Measurements from ENCODE around the gene EARS2.
A peak's percentile ranks its signal among the peaks of the same experiment; 100 is the strongest.

EARS2 gene

DNA sequence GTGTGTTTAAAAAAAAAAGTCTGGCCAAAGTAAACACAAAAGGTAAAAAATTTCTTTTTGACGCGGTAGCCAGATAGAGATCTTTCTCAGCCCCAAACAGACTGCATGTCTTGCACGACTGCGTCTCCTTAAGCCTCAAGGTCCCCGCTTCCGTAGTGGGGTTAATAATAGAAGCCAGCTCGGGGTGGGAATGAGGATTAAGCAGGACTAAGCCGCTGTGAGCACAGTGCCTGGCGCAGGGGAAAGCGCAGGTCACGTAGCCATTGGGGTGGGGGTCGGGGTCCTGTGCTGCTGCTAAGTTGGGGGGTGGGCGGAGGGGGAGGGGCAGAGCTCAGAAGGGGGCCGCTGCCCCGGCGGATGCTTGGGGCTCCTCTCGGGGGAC, 47.4 kb downstream of the EARS2 start:
- H3K4me3 ChIP-seq (ENCODE audit: low read depth, low read length): peak overlapping the region; percentile 67
- TF ChIP-seq, protein P1, sequence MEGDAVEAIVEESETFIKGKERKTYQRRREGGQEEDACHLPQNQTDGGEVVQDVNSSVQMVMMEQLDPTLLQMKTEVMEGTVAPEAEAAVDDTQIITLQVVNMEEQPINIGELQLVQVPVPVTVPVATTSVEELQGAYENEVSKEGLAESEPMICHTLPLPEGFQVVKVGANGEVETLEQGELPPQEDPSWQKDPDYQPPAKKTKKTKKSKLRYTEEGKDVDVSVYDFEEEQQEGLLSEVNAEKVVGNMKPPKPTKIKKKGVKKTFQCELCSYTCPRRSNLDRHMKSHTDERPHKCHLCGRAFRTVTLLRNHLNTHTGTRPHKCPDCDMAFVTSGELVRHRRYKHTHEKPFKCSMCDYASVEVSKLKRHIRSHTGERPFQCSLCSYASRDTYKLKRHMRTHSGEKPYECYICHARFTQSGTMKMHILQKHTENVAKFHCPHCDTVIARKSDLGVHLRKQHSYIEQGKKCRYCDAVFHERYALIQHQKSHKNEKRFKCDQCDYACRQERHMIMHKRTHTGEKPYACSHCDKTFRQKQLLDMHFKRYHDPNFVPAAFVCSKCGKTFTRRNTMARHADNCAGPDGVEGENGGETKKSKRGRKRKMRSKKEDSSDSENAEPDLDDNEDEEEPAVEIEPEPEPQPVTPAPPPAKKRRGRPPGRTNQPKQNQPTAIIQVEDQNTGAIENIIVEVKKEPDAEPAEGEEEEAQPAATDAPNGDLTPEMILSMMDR (IDR thresholded peaks at IDR 0.05; ENCODE audit: low read depth, low read length): no peak

DNA sequence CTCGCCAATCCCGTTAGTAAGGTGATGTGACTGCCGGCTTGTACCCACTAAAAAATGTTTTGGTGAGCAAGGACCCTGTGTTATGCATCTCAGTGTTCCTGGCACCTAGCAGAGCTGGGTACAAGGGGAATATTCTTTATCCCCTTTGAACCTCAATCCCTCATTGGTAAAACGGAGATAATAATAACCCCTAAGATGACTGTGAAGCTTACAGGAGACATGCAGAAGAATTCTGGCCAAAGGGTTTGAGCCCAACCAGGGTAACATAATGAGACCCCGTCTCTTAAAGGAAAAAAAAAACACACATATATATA, 47.8 kb downstream of the EARS2 start:
- TF ChIP-seq, protein P1 (IDR thresholded peaks at IDR 0.05; ENCODE audit: low read depth, low read length): no peak
- peak overlapping the region; percentile 67 for H3K4me3 ChIP-seq (ENCODE audit: low read depth, low read length)

DNA sequence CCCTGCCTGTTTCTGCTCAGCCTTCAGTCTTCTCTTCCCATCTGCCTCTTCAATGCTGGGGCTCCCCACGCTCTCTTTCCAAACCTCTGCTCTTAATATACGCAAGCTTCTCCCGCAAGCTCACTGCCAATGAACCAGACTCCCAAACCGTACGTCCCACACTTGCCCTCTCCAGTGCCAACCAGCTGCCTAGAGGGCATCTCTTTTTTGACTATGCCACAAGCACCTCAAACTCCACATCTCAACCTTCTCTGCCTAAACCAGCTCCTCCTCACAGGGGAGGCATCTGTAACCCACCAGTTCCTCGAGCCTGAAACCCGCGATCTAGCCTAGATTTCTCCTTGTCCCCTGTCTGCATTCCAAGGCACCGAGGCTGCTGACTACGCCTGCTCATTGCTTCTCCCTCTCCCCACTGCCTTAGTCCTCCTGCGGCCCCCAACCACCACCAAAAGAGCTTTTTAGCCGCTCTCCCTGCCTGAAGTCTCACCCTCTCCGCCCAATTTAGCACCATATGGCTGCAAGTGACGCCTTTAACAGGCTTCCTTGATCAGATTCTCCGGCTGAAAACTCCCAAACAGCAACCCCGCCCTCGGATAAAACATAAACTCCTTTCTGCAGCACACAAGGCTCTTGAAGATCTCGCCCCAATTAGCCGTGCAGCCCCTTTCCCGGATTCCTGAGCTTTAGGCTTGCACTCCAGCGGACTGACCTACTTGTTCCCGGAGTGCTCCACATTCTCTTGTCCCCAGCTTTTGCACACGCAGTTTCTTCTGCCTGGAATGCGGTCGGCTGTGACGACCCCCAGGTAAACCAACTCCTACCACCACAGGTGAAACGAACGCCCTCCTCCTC, 48.3 kb downstream of the EARS2 start:
- H3K4me3 ChIP-seq (ENCODE audit: low read depth, low read length): peak overlapping the region; percentile 67
- TF ChIP-seq, protein P1 (IDR thresholded peaks at IDR 0.05; ENCODE audit: low read depth, low read length): no peak

DNA sequence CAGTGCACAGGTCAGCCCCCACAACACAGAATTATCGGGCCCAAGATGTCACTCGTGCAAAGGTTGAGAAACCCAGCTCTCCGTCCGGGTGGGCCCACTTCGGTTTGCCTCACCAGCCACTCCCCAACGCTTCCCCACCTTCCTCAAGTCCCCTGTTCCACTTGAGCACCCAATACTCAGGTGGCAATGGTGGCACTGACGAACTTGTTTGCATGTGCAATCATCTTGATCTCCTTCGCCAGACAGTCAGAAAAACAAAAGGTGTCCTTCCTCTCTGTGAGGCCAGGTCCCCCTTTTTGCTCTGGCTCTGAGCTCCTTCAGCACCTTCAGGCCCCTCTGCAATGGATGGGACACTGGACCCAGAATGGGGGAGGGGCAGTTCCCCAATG, 50.5 kb downstream of the EARS2 start:
- TF ChIP-seq, protein P1 (IDR thresholded peaks at IDR 0.05; ENCODE audit: low read depth, low read length): no peak
- no peak overlapping the region for H3K4me3 ChIP-seq (ENCODE audit: low read depth, low read length)

DNA sequence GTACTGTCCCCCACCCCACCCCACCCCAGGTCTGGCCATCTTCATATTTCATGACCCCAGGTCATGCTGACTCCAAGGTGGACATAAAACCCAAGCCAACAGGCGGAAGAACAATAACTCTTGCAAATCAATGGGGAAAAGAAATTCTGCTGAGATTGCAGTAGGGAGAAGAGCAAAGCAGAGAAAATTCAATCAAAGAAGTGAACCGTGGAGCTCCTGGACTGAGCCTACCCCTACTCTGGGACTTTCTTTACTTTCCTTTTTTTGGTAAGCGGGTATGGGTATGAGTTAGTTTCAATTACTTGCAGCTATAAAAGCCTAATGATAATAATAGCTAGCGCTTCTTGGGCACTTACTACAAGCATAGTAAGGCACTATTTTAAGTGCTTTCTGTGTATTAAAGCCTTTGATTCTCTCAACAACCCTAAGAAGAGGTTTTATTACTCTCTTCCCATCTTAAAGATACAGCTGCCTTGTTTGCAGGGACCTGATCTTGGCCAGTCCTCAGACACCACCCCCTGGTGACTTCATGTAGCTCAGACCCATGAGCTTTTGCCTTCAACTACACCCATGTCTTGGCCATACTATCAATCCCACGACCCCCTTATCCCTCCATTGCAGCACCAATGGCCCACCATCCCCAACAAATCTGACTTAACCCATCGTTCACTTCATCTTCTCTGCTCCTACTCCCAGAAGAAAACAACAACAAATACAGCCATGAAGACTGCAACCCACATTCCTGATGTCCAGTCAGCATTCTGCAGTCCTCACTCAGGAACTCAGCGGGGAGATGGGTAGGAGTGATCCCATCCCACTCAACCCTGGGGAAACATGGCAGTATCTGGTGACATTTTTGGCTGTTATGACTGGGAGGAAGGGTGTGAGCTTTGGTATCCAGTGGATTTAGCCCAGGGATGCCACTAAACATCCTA, 51.2 kb downstream of the EARS2 start:
- TF ChIP-seq, protein P1 (IDR thresholded peaks at IDR 0.05; ENCODE audit: low read depth, low read length): no peak

DNA sequence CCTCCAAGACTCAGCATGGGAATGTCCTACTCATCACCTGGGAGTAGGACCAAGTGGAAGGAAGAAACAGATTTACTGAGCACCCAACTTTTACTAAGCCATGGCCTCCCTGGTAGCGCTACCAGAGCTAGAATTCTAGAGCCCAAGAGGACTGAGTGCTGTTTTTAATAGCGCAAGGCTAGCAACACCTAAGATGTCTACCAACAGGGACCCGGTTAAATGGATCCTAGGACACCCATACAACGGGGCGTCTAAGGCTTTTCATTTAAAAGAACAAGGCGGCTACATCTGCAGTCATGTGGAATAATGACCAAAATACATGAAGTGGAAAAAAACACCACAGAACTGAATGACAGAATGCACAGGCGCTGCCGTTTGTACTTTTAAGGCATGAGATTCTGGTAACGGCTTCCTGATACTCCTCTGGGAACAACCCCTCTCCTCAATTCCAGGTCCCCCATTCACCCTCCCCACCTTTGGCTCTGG, 51.9 kb downstream of the EARS2 start:
- TF ChIP-seq, protein P1 (IDR thresholded peaks at IDR 0.05; ENCODE audit: low read depth, low read length): no peak

More for the DNA sequence above, 51.2 kb downstream of the EARS2 start:
- H3K4me3 ChIP-seq (ENCODE audit: low read depth, low read length): no peak overlapping the region

More for the DNA sequence above, 51.9 kb downstream of the EARS2 start:
- no peak overlapping the region for H3K4me3 ChIP-seq (ENCODE audit: low read depth, low read length)
